Ovary (tissue), 3 donors: Measurements from ENCODE around the gene FLOT1.

Experiments
- CTCF ChIP-seq, 3 donors: fragments of 450-650 bp in 2 of 3; fragments of 200-600 bp in 1 of 3; IDR thresholded peaks; one replicate each; pipeline versions ENCODE4 v1.5.1 to v1.8.0; 2016 to 2022; ENCODE audit warnings: antibody characterized with exemption in 3 of 3, mild to moderate bottlenecking in 1 of 3
- EP300 ChIP-seq: sonication (generic); formaldehyde crosslinking; IDR thresholded peaks from one replicate; pipeline ENCODE4 v1.6.1; 2017; ENCODE audit warnings: antibody characterized with exemption
- POLR2A ChIP-seq: fragments of 450-650 bp; IDR thresholded peaks from one replicate; pipeline ENCODE4 v1.6.1; 2017; ENCODE audit warnings: antibody characterized with exemption, mild to moderate bottlenecking, moderate library complexity
- donor health status: DM: no; HTN: no; CAD: no.

- TF ChIP-seq CTCF (IDR thresholded peaks at IDR 0.05) (no peak), EP300 (no peak), POLR2A (no peak)
These were observed 57.9 kb downstream of the FLOT1 start for GRCh38 chr6:30684386-30685156.
